Measurements from ENCODE around the gene SUGCT. TPM values are rescaled to one million over a fixed set of nuclear protein-coding genes. Genes with fewer than 3 reads are reported as not detected.

Gene SUGCT
- total and polyA plus RNA-seq, 8 donors = 2.0 to 4.2 (median 2.9) TPM

- Histone ChIP-seq H3K4me1 (no peaks in the 10 kb centered on the region), H3K27ac (no peak overlapping the region), H3K36me3 (no peaks in the 10 kb centered on the region), H3K9me3 (peaks cover 0 to 17% of the 10 kb centered on the region in 2 donors), H3K4me3 (no peak overlapping the region), H3K27me3 (no peaks in the 10 kb centered on the region)
- DNase-seq (no peak), ATAC-seq (no peak)
- TF ChIP-seq, protein P1, sequence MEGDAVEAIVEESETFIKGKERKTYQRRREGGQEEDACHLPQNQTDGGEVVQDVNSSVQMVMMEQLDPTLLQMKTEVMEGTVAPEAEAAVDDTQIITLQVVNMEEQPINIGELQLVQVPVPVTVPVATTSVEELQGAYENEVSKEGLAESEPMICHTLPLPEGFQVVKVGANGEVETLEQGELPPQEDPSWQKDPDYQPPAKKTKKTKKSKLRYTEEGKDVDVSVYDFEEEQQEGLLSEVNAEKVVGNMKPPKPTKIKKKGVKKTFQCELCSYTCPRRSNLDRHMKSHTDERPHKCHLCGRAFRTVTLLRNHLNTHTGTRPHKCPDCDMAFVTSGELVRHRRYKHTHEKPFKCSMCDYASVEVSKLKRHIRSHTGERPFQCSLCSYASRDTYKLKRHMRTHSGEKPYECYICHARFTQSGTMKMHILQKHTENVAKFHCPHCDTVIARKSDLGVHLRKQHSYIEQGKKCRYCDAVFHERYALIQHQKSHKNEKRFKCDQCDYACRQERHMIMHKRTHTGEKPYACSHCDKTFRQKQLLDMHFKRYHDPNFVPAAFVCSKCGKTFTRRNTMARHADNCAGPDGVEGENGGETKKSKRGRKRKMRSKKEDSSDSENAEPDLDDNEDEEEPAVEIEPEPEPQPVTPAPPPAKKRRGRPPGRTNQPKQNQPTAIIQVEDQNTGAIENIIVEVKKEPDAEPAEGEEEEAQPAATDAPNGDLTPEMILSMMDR (IDR thresholded peaks at IDR 0.05) = no peak
- intact Hi-C loops (cut with DNase I) = no loop called here
These were observed 293.6 kb downstream of the SUGCT start for GRCh38 chr7:40428421-40428820.

GRCh38 chr7:40429826-40430225 is 295.0 kb downstream of the SUGCT start:
- H3K36me3 ChIP-seq = no peaks in the 10 kb centered on the region
- TF ChIP-seq, protein P1 (IDR thresholded peaks at IDR 0.05) = no peak
- H3K27me3 ChIP-seq = no peaks in the 10 kb centered on the region
- no peak overlapping the region for H3K27ac ChIP-seq
- H3K4me1 ChIP-seq = no peaks in the 10 kb centered on the region
- peaks cover 0 to 17% of the 10 kb centered on the region in 2 donors for H3K9me3 ChIP-seq
- DNase-seq = no peak
- intact Hi-C loops (cut with DNase I) = no loop called here
- no peak for ATAC-seq
- no peak overlapping the region for H3K4me3 ChIP-seq

DNA sequence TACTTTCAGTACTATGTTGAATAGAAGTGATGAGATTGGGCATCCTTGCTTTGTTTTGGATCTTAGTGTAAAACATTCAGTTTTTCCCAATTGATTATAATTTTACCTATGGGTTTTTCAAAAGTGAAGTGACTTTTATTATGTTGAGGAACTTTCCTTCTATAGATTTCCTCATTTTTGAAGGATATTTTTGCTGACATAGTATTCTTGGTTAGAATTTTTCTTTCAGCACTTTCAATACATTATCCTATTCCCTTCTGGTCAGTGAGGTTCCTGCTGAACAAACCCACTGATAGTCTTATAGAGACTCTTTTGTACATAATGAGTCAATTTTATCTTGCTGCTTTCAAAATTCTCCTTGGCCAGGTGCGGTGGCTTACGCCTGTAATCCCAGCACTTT is 297.2 kb downstream of the SUGCT start:
- ATAC-seq (no peak), DNase-seq (no peak)
- peaks cover 0 to 17% of the 10 kb centered on the region in 2 donors for H3K9me3 ChIP-seq
- H3K27ac ChIP-seq = no peak overlapping the region
- TF ChIP-seq, protein P1 (IDR thresholded peaks at IDR 0.05) = no peak
- no peaks in the 10 kb centered on the region for H3K36me3 ChIP-seq
- intact Hi-C loops (cut with DNase I) = no loop called here
- H3K27me3 ChIP-seq = no peaks in the 10 kb centered on the region
- H3K4me3 ChIP-seq = no peak overlapping the region
- H3K4me1 ChIP-seq = no peaks in the 10 kb centered on the region

DNA sequence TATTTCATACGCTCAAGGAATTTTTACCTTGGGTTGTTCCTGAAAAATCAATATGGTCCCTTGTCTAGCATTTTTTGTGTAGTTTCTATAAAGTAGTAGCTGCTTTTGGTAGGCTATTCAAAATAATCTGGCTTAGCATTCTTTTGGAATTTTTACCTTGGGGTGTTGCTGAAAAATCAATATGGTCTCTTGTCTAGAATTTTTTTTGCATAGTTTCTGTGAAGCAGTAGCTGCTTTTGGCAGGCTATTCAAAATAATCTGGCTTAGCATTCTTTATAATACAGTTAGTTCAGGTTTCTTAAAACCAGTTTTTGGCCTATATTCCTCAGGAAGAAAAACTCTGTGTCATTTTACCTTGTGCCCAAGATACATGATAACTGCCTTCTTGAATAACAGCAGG is 301.9 kb downstream of the SUGCT start:
- no peaks in the 10 kb centered on the region for H3K36me3 ChIP-seq
- no peak for DNase-seq
- H3K27ac ChIP-seq = no peak overlapping the region
- intact Hi-C loops (cut with DNase I) = no loop called here
- no peaks in the 10 kb centered on the region for H3K4me1 ChIP-seq
- no peak for ATAC-seq
- peaks cover 0 to 17% of the 10 kb centered on the region in 2 donors for H3K9me3 ChIP-seq
- TF ChIP-seq, protein P1 (IDR thresholded peaks at IDR 0.05) = no peak
- no peaks in the 10 kb centered on the region for H3K27me3 ChIP-seq
- no peak overlapping the region for H3K4me3 ChIP-seq

GRCh38 chr7:40437498-40437897 is 302.7 kb downstream of the SUGCT start:
- peaks cover 0 to 14% of the 10 kb centered on the region in 2 donors for H3K9me3 ChIP-seq
- H3K27me3 ChIP-seq = no peaks in the 10 kb centered on the region
- peak; percentile 36 for ATAC-seq
- H3K4me3 ChIP-seq = no peak overlapping the region
- no peaks in the 10 kb centered on the region for H3K4me1 ChIP-seq
- H3K36me3 ChIP-seq = no peaks in the 10 kb centered on the region
- TF ChIP-seq, protein P1 (IDR thresholded peaks at IDR 0.05) = no peak
- no peak overlapping the region for H3K27ac ChIP-seq
- DNase-seq = no peak
- intact Hi-C loops (cut with DNase I) = no loop called here

All from left lung (tissue), 10 donors.